ENCODE measurements around the gene PCDH1.

DNA sequence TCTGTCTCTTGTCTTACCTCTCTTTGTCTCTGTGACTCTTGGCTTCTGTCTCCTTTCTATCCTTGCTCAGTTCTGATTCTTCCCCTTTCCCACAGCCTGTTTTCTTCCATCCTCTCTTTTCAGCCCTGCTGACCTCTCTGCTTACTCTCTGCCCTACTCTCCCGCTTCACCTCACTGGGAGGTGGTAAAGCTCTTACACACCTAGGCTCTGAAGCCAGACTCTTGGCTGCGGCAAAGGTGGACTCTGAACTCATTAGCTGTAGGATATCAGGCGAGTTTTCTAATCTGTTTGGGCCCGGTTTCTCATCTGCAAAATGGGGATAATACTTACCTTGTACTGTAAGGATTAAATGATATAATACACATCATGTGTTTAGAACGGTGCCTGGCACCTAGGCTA lies 11.1 kb downstream of the PCDH1 start:
- TF ChIP-seq, protein P1, sequence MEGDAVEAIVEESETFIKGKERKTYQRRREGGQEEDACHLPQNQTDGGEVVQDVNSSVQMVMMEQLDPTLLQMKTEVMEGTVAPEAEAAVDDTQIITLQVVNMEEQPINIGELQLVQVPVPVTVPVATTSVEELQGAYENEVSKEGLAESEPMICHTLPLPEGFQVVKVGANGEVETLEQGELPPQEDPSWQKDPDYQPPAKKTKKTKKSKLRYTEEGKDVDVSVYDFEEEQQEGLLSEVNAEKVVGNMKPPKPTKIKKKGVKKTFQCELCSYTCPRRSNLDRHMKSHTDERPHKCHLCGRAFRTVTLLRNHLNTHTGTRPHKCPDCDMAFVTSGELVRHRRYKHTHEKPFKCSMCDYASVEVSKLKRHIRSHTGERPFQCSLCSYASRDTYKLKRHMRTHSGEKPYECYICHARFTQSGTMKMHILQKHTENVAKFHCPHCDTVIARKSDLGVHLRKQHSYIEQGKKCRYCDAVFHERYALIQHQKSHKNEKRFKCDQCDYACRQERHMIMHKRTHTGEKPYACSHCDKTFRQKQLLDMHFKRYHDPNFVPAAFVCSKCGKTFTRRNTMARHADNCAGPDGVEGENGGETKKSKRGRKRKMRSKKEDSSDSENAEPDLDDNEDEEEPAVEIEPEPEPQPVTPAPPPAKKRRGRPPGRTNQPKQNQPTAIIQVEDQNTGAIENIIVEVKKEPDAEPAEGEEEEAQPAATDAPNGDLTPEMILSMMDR (conservative IDR thresholded peaks at IDR 0.05; ENCODE audit: low read depth, low read length), result no peak
- TF ChIP-seq EZH2 (IDR thresholded peaks at IDR 0.05; ENCODE audit: borderline replicate concordance, low read depth, low read length, poor library complexity, severe bottlenecking), result no peak

Measured in A673 (cell line).